Activated CD4-positive, alpha-beta memory T cell treated with anti-CD3 and anti-CD28 coated beads for 36 hours (primary cell): ENCODE data around the gene MTMR12. TPM values are rescaled to one million over a fixed set of nuclear protein-coding genes. Genes with fewer than 3 reads are reported as not detected.

Source experiments
- CTCF ChIA-PET: fragments of 350-600 bp; sonication (Branson Sonifier 250); formaldehyde crosslinking; loops from one replicate; lab custom pipeline; 2021; ENCODE audit warnings: antibody characterized with exemption, inconsistent platforms; lab: Charles Lee
- POLR2A ChIA-PET: fragments of 350-600 bp; sonication (Branson Sonifier 250); formaldehyde crosslinking; loops from one replicate; lab custom pipeline; 2021; ENCODE audit warnings: antibody characterized with exemption; lab: Charles Lee
- DNase-seq: peaks from one replicate; pipeline ENCODE4 v3.0.0-alpha.2; 2020
- H3K27ac Mint-ChIP-seq: one replicate; pipeline ENCODE4 v1.8.0; 2021; ENCODE audit warnings: mixed read lengths
- H3K27me3 Mint-ChIP-seq: one replicate; pipeline ENCODE4 v1.8.0; 2021; ENCODE audit warnings: mixed read lengths
- H3K36me3 Mint-ChIP-seq: one replicate; pipeline ENCODE4 v1.8.0; 2021; ENCODE audit warnings: mixed read lengths
- H3K4me1 Mint-ChIP-seq: one replicate; pipeline ENCODE4 v1.8.0; 2021; ENCODE audit warnings: low read depth, mixed read lengths
- H3K4me3 Mint-ChIP-seq: one replicate; pipeline ENCODE4 v1.8.0; 2021; ENCODE audit warnings: mild to moderate bottlenecking, mixed read lengths
- H3K9me3 Mint-ChIP-seq: one replicate; pipeline ENCODE4 v1.8.0; 2021; ENCODE audit warnings: mixed read lengths
- intact Hi-C: fragments of 100-400 bp; cut with micrococcal nuclease; formaldehyde crosslinking; loops from one replicate; pipeline ENCODE4 v1.15.1; 2023
- total RNA-seq, 2 experiments: library from RNA; stranded (reverse); gene quantifications; one replicate each; pipeline ENCODE4 v1.2.3, GENCODE V29; 2021

The MTMR12 gene
- total RNA-seq, 2 experiments from 2014 or later = 22.3 to 22.4 TPM

DNA sequence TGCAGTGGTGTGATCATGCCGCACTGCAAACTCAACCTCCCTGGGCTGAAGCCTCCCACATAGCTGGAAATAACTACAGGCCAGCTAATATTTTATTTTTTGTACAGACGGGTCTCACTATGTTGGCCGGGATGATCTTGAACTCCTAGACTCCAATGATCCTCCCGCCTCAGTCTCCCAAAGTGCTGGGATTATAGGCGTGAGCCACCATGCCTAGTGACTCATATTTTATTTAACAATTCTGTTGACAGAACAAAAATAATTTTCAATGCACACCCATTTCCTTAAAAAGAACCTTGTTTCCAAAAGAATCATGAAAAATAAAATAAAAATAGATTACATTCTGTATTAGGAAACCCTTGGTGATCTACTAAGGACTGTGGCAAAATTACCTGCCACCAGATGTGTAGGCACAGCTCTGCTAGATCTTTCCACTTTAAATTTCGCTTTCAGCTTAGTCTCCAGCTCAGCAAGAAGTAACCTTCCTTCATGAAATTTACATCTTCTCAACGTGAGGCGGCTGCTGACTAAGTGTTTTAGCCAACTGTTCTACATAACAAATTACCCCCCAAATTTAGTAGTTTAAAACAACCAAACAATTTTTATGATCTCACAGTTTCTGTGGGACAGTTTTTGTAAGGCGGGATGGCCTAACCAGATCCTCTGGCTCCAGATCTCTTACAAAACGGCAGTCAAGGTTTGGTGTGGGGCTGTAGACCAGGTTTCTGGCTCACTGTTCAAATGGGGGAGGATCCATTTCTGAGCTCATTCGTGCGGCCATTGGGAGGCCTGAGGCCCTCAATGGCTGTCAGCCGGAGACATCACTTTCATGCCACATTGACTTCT, 106.0 kb downstream of the MTMR12 start:
- H3K4me1 Mint-ChIP-seq = peaks cover 36% of the 10 kb centered on the region
- peaks cover 3% of the 10 kb centered on the region for H3K27me3 Mint-ChIP-seq
- ChIA-PET POLR2A (interaction anchor here (1.4 kb wide), 1 partner anchor 25 kb away, joined by 5 read pairs; no protein-coding TSS in a partner anchor), CTCF (interaction anchor here (0.8 to 1.4 kb wide), 2 partner anchors 25 to 123 kb away, joined by 3 to 5 read pairs; no protein-coding TSS in a partner anchor)
- no peaks in the 10 kb centered on the region for H3K9me3 Mint-ChIP-seq
- no peaks in the 10 kb centered on the region for H3K36me3 Mint-ChIP-seq
- intact Hi-C loops = no loop called here
- peak overlapping the region; percentile 57 for H3K27ac Mint-ChIP-seq
- DNase-seq = peak; percentile 14
- no peak overlapping the region for H3K4me3 Mint-ChIP-seq

DNA sequence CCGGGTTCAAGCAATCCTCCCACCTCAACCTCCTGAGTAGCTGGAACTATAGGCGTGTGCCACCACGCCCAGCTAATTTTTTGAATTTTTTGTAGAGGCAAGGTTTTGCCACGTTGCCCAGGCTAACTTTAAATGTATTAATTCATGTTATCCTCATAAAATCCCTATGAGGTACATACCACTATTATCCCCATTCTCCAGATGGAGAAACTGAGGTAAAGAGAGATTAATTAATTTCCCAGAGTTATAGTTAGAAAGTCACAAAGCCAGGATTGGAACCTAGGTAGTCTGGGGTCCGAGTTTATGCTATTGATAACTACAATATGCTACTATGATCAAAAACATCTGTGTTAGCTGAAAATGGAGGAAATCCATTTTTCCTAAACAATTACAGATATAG, 106.7 kb downstream of the MTMR12 start:
- H3K4me3 Mint-ChIP-seq = no peak overlapping the region
- peaks cover 5% of the 10 kb centered on the region for H3K27me3 Mint-ChIP-seq
- no peaks in the 10 kb centered on the region for H3K36me3 Mint-ChIP-seq
- H3K27ac Mint-ChIP-seq = no peak overlapping the region
- DNase-seq = no peak
- POLR2A ChIA-PET = interaction anchor here (1.4 kb wide), 1 partner anchor 26 kb away, joined by 5 read pairs; no protein-coding TSS in a partner anchor
- H3K4me1 Mint-ChIP-seq = peaks cover 33% of the 10 kb centered on the region
- CTCF ChIA-PET = interaction anchor here (0.8 kb wide), 1 partner anchor 123 kb away, joined by 3 read pairs; no protein-coding TSS in a partner anchor
- no peaks in the 10 kb centered on the region for H3K9me3 Mint-ChIP-seq
- intact Hi-C loops = no loop called here

DNA sequence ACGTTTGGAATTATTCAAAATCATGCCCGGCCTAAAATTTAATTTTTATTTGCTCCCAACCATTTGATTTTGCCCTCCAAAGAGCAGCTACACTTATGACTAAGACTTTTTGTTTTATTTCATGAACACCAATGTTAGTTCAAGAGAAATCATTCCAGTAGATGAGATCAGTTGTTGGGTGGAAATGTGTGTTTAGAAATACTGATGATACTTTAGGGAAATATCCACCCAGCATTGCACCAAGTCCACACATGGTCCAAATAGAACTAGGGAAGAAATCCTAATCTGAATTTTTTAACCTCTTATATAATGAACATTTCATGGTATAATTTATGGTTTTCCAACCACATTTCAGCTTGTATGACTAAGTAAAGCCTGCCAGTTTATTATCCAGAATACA, 110.3 kb downstream of the MTMR12 start:
- no peak overlapping the region for H3K4me3 Mint-ChIP-seq
- H3K27me3 Mint-ChIP-seq = peaks cover 6% of the 10 kb centered on the region
- peaks cover 22% of the 10 kb centered on the region for H3K4me1 Mint-ChIP-seq
- POLR2A ChIA-PET = interaction anchor here (1.4 kb wide), 1 partner anchor 9 kb away, joined by 5 read pairs; no protein-coding TSS in a partner anchor
- DNase-seq = no peak
- CTCF ChIA-PET = no interaction called here
- no peaks in the 10 kb centered on the region for H3K9me3 Mint-ChIP-seq
- intact Hi-C loops = no loop called here
- H3K27ac Mint-ChIP-seq = no peak overlapping the region
- H3K36me3 Mint-ChIP-seq = no peaks in the 10 kb centered on the region

DNA sequence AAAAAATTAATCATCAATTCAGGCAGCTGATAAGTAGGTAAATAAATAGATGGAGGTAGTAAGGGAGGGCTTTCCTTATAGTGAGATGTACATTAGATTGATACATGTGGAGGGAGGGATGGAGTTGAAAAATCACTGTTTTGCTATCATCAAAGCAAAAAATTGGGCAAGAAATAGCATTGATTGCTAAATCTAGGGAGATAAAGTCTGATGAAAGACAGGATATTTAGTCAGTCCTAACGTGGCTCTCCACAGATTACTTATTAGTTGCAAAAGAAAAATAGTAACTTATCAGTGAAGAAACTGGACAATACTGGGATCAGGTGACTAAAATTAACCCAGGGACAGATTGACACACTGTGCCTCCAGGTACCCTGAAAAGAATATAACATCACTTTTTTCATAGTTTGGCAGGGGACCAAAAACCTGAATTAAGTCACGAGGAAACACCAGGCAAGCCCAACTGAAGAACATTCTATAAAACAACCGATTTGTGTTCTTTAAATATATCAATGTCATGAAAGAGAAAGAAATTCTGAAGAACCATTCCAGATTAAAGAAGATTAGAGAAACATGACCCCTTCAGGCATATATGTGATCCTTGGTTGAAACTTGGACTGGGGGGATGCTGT, 111.5 kb downstream of the MTMR12 start:
- Mint-ChIP-seq H3K4me3 (no peak overlapping the region), H3K4me1 (peaks cover 18% of the 10 kb centered on the region), H3K27me3 (peaks cover 6% of the 10 kb centered on the region), H3K27ac (no peak overlapping the region), H3K36me3 (no peaks in the 10 kb centered on the region), H3K9me3 (no peaks in the 10 kb centered on the region)
- ChIA-PET POLR2A (no interaction called here), CTCF (no interaction called here)
- no peak for DNase-seq
- intact Hi-C loops = no loop called here

DNA sequence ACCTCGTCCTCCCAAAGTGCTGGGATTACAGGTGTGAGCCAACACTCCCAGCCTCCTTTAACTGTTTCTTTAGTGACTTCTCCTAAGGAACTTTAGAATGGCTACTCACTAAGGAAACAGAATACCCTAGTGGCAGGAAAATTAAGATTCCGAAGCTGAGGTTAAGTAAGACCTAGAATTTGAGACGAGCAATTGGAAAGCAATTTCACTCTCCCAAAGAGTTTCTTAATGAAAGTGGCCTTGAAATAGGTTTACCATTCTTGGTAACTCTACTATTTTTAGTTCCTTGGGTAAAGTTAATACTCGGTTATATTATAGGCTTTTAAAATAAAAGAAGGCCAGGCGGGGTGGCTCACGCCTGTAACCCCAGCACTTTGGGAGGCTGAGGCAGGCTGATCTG, 115.7 kb downstream of the MTMR12 start:
- POLR2A ChIA-PET = no interaction called here
- no peak overlapping the region for H3K4me3 Mint-ChIP-seq
- CTCF ChIA-PET = no interaction called here
- H3K36me3 Mint-ChIP-seq = no peaks in the 10 kb centered on the region
- no peak overlapping the region for H3K27ac Mint-ChIP-seq
- intact Hi-C loops = no loop called here
- no peaks in the 10 kb centered on the region for H3K9me3 Mint-ChIP-seq
- no peak for DNase-seq
- H3K4me1 Mint-ChIP-seq = peaks cover 4% of the 10 kb centered on the region
- peaks cover 11% of the 10 kb centered on the region for H3K27me3 Mint-ChIP-seq

DNA sequence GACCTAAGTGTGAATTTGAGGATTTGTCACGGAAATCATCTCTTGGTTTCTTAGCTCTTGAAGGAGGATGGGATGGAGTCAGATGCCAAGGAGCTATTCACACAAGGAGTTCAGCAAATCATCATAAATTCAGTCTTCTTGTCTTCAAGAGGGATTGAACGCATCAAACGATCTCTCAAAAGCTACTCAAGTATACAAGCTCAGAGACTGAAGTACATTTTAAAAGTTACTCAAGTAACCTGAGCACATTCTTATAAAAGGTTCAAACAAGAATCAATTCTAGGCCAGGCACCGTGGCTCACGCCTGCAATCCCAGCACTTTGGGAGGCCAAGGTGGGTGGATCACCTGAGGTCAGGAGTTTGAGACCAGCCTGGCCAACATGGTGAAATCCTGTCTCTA, 117.5 kb downstream of the MTMR12 start:
- CTCF ChIA-PET = no interaction called here

DNA sequence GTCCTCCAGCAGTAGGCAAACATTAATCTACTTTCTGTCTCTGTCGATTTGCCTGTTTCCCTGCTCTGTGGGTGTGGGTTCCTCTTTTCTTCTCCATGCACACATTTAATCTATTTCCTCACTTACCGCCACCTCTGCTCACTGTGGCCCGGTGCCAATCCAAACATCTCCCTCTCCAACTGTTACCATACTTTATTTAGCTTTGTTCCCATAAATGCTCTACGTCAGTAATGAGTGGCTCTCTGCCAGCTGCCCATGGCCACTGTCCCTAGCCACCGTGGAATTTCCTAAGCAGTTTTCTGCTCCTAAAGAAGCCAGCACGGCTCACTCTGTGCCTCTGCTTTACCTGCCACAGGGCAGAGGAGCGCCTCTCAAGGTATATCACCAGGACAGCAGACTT, 119.1 kb downstream of the MTMR12 start:
- H3K27ac Mint-ChIP-seq = no peak overlapping the region
- H3K4me1 Mint-ChIP-seq = no peaks in the 10 kb centered on the region
- ChIA-PET CTCF (interaction anchor here (1.5 kb wide), 1 partner anchor 39 kb away, joined by 4 read pairs; no protein-coding TSS in a partner anchor), POLR2A (no interaction called here)
- no peak for DNase-seq
- H3K27me3 Mint-ChIP-seq = peaks cover 7% of the 10 kb centered on the region
- intact Hi-C loops = no loop called here
- no peaks in the 10 kb centered on the region for H3K9me3 Mint-ChIP-seq
- no peak overlapping the region for H3K4me3 Mint-ChIP-seq
- H3K36me3 Mint-ChIP-seq = no peaks in the 10 kb centered on the region

More for the DNA sequence above, 117.5 kb downstream of the MTMR12 start:
- no peak overlapping the region for H3K4me3 Mint-ChIP-seq
- no peak for DNase-seq
- intact Hi-C loops = no loop called here
- H3K27ac Mint-ChIP-seq = no peak overlapping the region
- no peaks in the 10 kb centered on the region for H3K36me3 Mint-ChIP-seq
- no peaks in the 10 kb centered on the region for H3K9me3 Mint-ChIP-seq
- POLR2A ChIA-PET = no interaction called here
- peaks cover 8% of the 10 kb centered on the region for H3K27me3 Mint-ChIP-seq
- peaks cover 2% of the 10 kb centered on the region for H3K4me1 Mint-ChIP-seq

DNA sequence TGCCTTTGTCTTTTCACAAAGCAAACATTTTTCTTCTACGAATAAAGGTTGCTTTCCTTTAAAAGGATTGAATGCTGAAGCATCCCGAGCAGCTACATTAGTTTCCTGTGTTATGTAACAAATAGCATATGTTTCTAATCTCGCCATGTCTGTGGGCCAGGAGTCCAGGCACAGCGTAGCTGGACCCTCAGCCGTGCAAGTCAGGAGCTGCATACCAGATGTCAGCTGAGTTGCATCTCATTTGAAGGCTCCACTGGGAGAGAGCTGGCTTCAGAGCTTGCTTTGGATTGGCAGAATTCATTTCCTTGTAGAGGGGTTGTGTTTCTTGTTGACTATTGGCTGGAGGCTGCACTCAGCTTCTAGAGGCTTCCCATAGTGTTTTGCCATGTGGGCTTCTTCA, 122.6 kb downstream of the MTMR12 start:
- ChIA-PET POLR2A (no interaction called here), CTCF (interaction anchor here (1.7 kb wide), 1 partner anchor 140 kb away, joined by 5 read pairs; no protein-coding TSS in a partner anchor)
- Mint-ChIP-seq H3K4me1 (no peaks in the 10 kb centered on the region), H3K27ac (no peak overlapping the region), H3K9me3 (peaks cover 7% of the 10 kb centered on the region), H3K27me3 (peaks cover 7% of the 10 kb centered on the region), H3K4me3 (no peak overlapping the region), H3K36me3 (no peaks in the 10 kb centered on the region)
- DNase-seq = no peak
- intact Hi-C loops = no loop called here

DNA sequence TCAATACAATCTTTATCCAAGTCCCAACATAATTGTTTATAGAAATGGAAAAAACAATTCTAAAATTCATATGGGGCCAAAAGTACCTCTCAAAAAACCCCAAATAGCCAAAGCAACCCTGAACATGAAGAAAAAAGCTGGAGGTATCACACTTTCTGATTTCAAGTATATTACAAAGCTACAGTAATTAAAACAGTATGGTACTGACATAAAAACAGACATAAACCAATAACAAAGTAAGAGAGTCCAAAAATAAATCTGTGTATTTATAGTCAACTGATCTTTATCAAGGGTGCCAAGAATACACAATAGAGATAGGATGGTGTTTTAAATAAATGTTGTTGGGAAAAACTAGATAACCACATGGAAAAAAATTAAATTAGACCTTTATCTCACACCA, 125.1 kb downstream of the MTMR12 start:
- POLR2A ChIA-PET = no interaction called here
- Mint-ChIP-seq H3K4me1 (peaks cover 1% of the 10 kb centered on the region), H3K27ac (no peak overlapping the region)

DNA sequence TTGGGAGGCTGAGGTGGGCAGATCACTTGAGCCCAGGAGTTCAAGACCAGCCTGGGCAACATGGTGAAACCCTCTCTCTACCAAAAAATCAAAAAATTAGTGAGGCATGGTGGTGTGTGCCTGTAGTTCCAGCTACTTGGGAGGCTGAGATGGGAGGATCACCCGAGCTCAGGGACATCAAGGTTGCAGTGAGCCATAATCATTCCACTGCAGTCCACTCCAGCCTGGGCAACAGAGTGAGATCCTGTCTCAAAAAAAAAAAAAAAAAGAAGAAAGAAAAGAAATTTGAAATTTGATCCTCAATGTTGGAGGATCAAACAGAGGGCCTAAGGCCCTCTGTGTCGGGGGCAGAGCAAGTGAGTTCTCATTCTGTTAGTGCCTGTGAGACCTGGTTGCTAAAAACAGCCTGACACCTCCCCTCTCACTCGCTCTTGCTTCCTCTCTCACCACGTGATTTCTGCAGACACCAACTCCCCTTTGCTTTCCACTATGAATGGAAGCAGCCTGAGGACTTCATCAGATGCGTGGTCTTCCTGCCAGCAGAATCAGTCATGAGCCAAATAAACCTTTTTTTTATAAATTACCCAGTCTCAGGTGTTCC, 130.2 kb downstream of the MTMR12 start:
- Mint-ChIP-seq H3K36me3 (no peaks in the 10 kb centered on the region), H3K9me3 (peaks cover 3% of the 10 kb centered on the region), H3K27me3 (peaks cover 4% of the 10 kb centered on the region), H3K4me3 (no peak overlapping the region), H3K4me1 (peaks cover 4% of the 10 kb centered on the region), H3K27ac (no peak overlapping the region)
- CTCF ChIA-PET = no interaction called here
- POLR2A ChIA-PET = no interaction called here
- intact Hi-C loops = no loop called here
- no peak for DNase-seq

More for the DNA sequence above, 125.1 kb downstream of the MTMR12 start:
- intact Hi-C loops = no loop called here
- Mint-ChIP-seq H3K36me3 (no peaks in the 10 kb centered on the region), H3K27me3 (no peaks in the 10 kb centered on the region), H3K9me3 (peaks cover 7% of the 10 kb centered on the region), H3K4me3 (no peak overlapping the region)
- CTCF ChIA-PET = no interaction called here
- DNase-seq = no peak
